Sigmoid colon (tissue), 4 donors: ENCODE results near the gene FBL.

Source experiments
- EP300 ChIP-seq, 4 donors: sonication (generic); formaldehyde crosslinking; IDR thresholded peaks; one replicate each; pipeline ENCODE4 v1.6.1; 2017; ENCODE audit warnings: antibody characterized with exemption in 4 of 4
- POLR2A ChIP-seq, 2 donors: fragments of 450-650 bp; IDR thresholded peaks; one replicate each; pipeline ENCODE4 v1.6.1; 2016; ENCODE audit warnings: antibody characterized with exemption in 2 of 2, mild to moderate bottlenecking in 2 of 2, moderate library complexity in 2 of 2
- POLR2AphosphoS5 ChIP-seq, 4 donors: sonication (generic); formaldehyde crosslinking; IDR thresholded peaks; one replicate each; pipeline ENCODE4 v1.6.1; 2017; ENCODE audit warnings: antibody characterized with exemption in 4 of 4
- TF ChIP-seq, protein P1 (sequence below), 4 experiments: fragments of 450-650 bp in 3 of 4; fragments of 200-600 bp in 1 of 4; IDR thresholded peaks; one replicate each; pipeline ENCODE4 v1.5.1; 2016 to 2019; ENCODE audit warnings: antibody characterized with exemption in 4 of 4, mild to moderate bottlenecking in 3 of 4, moderate library complexity in 2 of 4

GRCh38 chr19:39830847-39831246, 15.3 kb downstream of the FBL start:
- no peak for TF ChIP-seq POLR2A (IDR thresholded peaks at IDR 0.05)
- TF ChIP-seq, protein P1, sequence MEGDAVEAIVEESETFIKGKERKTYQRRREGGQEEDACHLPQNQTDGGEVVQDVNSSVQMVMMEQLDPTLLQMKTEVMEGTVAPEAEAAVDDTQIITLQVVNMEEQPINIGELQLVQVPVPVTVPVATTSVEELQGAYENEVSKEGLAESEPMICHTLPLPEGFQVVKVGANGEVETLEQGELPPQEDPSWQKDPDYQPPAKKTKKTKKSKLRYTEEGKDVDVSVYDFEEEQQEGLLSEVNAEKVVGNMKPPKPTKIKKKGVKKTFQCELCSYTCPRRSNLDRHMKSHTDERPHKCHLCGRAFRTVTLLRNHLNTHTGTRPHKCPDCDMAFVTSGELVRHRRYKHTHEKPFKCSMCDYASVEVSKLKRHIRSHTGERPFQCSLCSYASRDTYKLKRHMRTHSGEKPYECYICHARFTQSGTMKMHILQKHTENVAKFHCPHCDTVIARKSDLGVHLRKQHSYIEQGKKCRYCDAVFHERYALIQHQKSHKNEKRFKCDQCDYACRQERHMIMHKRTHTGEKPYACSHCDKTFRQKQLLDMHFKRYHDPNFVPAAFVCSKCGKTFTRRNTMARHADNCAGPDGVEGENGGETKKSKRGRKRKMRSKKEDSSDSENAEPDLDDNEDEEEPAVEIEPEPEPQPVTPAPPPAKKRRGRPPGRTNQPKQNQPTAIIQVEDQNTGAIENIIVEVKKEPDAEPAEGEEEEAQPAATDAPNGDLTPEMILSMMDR (IDR thresholded peaks at IDR 0.05): no peak
- no peak for TF ChIP-seq EP300 (IDR thresholded peaks at IDR 0.05)
- TF ChIP-seq POLR2AphosphoS5 (IDR thresholded peaks at IDR 0.05): no peak
